ENCODE measurements around the gene HYCC1. TPM values are rescaled to one million over a fixed set of nuclear protein-coding genes. Genes with fewer than 3 reads are reported as not detected.

Gene HYCC1
- total RNA-seq, 2 donors from 2014 or later, result 82.2 to 157 TPM

DNA sequence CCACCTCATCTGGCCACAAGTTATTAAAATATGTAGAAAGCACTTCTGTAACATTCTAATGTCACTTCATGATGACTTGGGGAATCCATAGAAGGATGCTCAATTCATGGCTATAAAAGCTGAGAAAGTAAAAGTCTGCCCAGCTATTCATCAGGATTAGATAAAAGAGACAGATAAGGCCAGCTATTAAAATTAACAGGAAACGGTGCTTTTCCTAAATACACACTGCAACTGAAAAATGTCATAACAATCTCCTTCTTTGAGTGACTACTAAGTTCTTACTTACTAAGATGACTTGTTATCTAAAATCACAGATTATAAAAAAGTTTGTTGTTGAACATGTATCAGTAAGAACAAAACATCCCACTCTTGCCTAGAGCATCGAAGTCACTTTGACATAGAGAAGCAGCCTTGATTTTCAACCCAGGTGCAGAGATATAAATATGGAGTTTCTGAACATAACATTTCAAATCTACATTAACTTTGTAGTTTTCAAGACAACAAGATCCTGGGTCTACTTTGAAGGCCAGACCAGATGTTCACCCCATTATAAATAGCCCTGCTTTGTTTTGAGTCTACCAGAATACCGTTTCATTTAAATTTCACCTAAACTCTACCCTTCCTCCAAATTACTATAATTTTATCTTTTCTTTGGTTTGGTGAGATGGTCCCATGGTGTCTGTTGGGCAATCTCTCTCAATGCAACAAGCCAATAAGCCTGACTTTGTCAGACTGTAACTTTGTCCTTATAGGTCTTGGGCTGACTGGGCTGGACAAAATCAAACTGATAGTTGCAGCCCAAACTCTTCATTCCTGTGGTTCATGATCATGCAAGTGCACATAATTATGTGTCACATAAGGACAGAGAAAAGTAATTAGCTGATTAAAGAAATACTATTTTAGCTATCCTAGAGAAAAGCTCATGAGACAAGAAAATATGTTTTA, 24.0 kb downstream of the HYCC1 start:
- no peak for DNase-seq (ENCODE audit: low spot score)

GRCh38 chr7:22985436-22985835, 28.5 kb downstream of the HYCC1 start:
- TF ChIP-seq, protein P1, sequence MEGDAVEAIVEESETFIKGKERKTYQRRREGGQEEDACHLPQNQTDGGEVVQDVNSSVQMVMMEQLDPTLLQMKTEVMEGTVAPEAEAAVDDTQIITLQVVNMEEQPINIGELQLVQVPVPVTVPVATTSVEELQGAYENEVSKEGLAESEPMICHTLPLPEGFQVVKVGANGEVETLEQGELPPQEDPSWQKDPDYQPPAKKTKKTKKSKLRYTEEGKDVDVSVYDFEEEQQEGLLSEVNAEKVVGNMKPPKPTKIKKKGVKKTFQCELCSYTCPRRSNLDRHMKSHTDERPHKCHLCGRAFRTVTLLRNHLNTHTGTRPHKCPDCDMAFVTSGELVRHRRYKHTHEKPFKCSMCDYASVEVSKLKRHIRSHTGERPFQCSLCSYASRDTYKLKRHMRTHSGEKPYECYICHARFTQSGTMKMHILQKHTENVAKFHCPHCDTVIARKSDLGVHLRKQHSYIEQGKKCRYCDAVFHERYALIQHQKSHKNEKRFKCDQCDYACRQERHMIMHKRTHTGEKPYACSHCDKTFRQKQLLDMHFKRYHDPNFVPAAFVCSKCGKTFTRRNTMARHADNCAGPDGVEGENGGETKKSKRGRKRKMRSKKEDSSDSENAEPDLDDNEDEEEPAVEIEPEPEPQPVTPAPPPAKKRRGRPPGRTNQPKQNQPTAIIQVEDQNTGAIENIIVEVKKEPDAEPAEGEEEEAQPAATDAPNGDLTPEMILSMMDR (IDR thresholded peaks at IDR 0.05), result no peak
- Histone ChIP-seq H3K27me3 (replicated peaks; ENCODE audit: insufficient read depth) (no peaks in the 10 kb centered on the region), H3K36me3 (peaks cover 2% of the 10 kb centered on the region), H3K4me3 (no peak overlapping the region), H3K4me1 (ENCODE audit: control insufficient read depth in 1 of 2, low read depth in 2 of 2) (peaks cover 6% of the 10 kb centered on the region in 2 donors), H3K27ac (no peak overlapping the region), H3K9me3 (no peaks in the 10 kb centered on the region)
- DNase-seq (ENCODE audit: low spot score) (no peak), ATAC-seq (ENCODE audit: insufficient number of reproducible peaks, low FRiP score, low read depth) (no peak)

More for the DNA sequence above, 24.0 kb downstream of the HYCC1 start:
- H3K4me3 ChIP-seq, result no peak overlapping the region
- H3K9me3 ChIP-seq, result no peaks in the 10 kb centered on the region
- ATAC-seq (ENCODE audit: insufficient number of reproducible peaks, low FRiP score, low read depth), result no peak
- peaks cover 2% of the 10 kb centered on the region for H3K36me3 ChIP-seq
- H3K4me1 ChIP-seq (ENCODE audit: control insufficient read depth in 1 of 2, low read depth in 2 of 2), result peaks cover 0 to 3% of the 10 kb centered on the region in 2 donors
- TF ChIP-seq, protein P1 (IDR thresholded peaks at IDR 0.05), result no peak
- no peaks in the 10 kb centered on the region for H3K27me3 ChIP-seq (replicated peaks; ENCODE audit: insufficient read depth)
- no peak overlapping the region for H3K27ac ChIP-seq

DNA sequence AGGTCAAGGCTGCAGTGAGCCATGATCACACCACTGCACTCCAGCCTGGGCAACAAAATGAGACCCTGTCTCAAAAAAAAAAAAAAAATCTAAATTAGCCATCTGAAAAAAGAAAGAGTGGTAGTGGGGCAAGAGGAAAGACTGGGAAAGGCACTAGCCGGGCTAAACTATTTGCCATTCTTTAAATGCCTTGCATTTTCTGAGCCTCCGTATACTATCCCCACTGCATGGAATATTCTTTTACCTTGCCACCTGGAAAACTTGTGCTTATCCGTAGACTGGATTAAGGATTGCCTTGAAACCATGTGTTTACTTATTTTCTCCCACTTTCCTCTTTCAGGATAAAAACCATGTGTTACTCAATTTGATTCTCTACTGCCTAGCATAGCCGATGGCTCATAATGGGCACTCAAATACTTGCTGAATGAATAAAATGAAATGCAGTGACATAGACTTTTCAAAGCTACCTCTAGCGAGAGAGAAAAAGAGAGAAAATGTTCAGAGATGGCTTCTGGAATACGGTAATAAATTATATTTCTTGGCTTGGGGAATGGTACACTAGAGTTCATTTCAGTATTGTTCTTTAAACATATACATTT, 30.6 kb downstream of the HYCC1 start:
- Histone ChIP-seq H3K27ac (no peak overlapping the region), H3K4me1 (ENCODE audit: control insufficient read depth in 1 of 2, low read depth in 2 of 2) (peaks cover 9 to 10% of the 10 kb centered on the region in 2 donors), H3K9me3 (no peaks in the 10 kb centered on the region), H3K36me3 (peaks cover 2% of the 10 kb centered on the region), H3K27me3 (replicated peaks; ENCODE audit: insufficient read depth) (no peaks in the 10 kb centered on the region), H3K4me3 (no peak overlapping the region)
- DNase-seq (ENCODE audit: low spot score) (no peak), ATAC-seq (ENCODE audit: insufficient number of reproducible peaks, low FRiP score, low read depth) (no peak)
- TF ChIP-seq, protein P1 (IDR thresholded peaks at IDR 0.05), result no peak

GRCh38 chr7:22980422-22980821, 33.5 kb downstream of the HYCC1 start:
- Histone ChIP-seq H3K36me3 (peaks cover 4% of the 10 kb centered on the region), H3K27ac (peak overlapping the region in 1 of 2 donors; percentile 52), H3K27me3 (replicated peaks; ENCODE audit: insufficient read depth) (no peaks in the 10 kb centered on the region), H3K4me1 (ENCODE audit: control insufficient read depth in 1 of 2, low read depth in 2 of 2) (peaks cover 9 to 19% of the 10 kb centered on the region in 2 donors), H3K4me3 (peak overlapping the region; percentile 23), H3K9me3 (no peaks in the 10 kb centered on the region)
- ATAC-seq (ENCODE audit: insufficient number of reproducible peaks, low FRiP score, low read depth) (peak; percentile 50), DNase-seq (ENCODE audit: low spot score) (no peak)
- TF ChIP-seq, protein P1 (IDR thresholded peaks at IDR 0.05), result no peak

DNA sequence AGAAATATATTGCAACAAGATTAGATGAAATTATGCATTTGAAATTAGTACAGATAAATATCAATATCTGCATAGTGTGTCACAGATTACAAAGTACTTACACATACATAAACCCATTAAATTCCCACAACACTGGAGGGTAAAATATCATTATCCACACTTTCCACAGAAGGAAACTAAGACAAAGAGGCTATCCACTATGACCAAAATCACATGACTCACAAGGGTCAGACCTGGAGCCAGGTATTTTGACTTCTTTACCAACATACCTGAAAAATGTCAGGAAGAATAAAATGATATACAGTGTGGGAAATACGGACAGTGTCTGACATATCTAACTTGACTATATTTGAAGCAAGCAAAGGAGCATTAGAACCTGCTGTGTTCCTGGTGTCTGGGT, 34.1 kb downstream of the HYCC1 start:
- Histone ChIP-seq H3K4me1 (ENCODE audit: control insufficient read depth in 1 of 2, low read depth in 2 of 2) (peaks cover 9 to 19% of the 10 kb centered on the region in 2 donors), H3K36me3 (peaks cover 5% of the 10 kb centered on the region), H3K4me3 (no peak overlapping the region), H3K27ac (no peak overlapping the region), H3K9me3 (no peaks in the 10 kb centered on the region), H3K27me3 (replicated peaks; ENCODE audit: insufficient read depth) (no peaks in the 10 kb centered on the region)
- TF ChIP-seq, protein P1 (IDR thresholded peaks at IDR 0.05), result no peak
- DNase-seq (ENCODE audit: low spot score), result no peak
- ATAC-seq (ENCODE audit: insufficient number of reproducible peaks, low FRiP score, low read depth), result no peak
